Left colon (tissue), 2 donors: ENCODE data around the gene TNS3. TPM values are rescaled to one million over a fixed set of nuclear protein-coding genes. Genes with fewer than 3 reads are reported as not detected.
A peak's percentile ranks its signal among the peaks of the same experiment; 100 is the strongest.

ENCODE experiments used
- ATAC-seq: fragments of 200-7000 bp; cut with Tn5 transposase; one replicate; pipeline ENCODE4 v1.9.1; 2020; ENCODE audit warnings: mild to moderate bottlenecking, moderate library complexity
- DNase-seq, 2 donors: peaks; one replicate each; pipeline ENCODE4 v3.0.0-alpha.2; 2020
- intact Hi-C, 2 donors: fragments of 100-400 bp; cut with DNase I in 1 of 2; cut with micrococcal nuclease in 1 of 2; formaldehyde crosslinking; loops; one replicate each; pipeline versions ENCODE4 v1.11.2 to v1.14.0; 2022; cut with DNase I, micrococcal nuclease
- total RNA-seq, 2 donors: library from RNA; stranded (reverse); fragmentation: NEBNext Ultra II Directional; extraction: Animal tissue kit (Norgen Biotek cat#: 25700); gene quantifications; one replicate each; pipeline ENCODE4 v1.2.1, GENCODE V29; 2021
- donor health status: DM: no; HTN: no; CAD: no.
- donor health status: DM: yes; HTN: yes; CAD: no.

TNS3 gene
- total RNA-seq, 2 donors from 2014 or later, result 56.9 to 62.3 TPM

GRCh38 chr7:47329320-47329926 lies 252.5 kb downstream of the TNS3 start:
- no peak for DNase-seq
- ATAC-seq, result peak; percentile 14
- intact Hi-C loops, result no loop called here

GRCh38 chr7:47328392-47329319 lies 253.3 kb downstream of the TNS3 start:
- DNase-seq (no peak), ATAC-seq (peak; percentile 27)
- intact Hi-C loops, result no loop called here

- peak; percentile 86 for ATAC-seq
- peak; percentile 81 to 85 for DNase-seq
- intact Hi-C loops, result no loop called here
Observed at GRCh38 chr7:47327698-47328391, 254.1 kb downstream of the TNS3 start.

GRCh38 chr7:47327346-47327697 lies 254.6 kb downstream of the TNS3 start:
- ATAC-seq (no peak), DNase-seq (no peak)
- intact Hi-C loops, result no loop called here

GRCh38 chr7:47326808-47327207 lies 255.1 kb downstream of the TNS3 start:
- no peak for DNase-seq
- intact Hi-C loops, result no loop called here
- no peak for ATAC-seq

- peak; percentile 0 for ATAC-seq
- intact Hi-C loops, result no loop called here
- DNase-seq, result no peak
Observed at GRCh38 chr7:47326220-47326619, 255.7 kb downstream of the TNS3 start.

- no peak for DNase-seq
Observed at GRCh38 chr7:47325337-47325736, 256.6 kb downstream of the TNS3 start.

GRCh38 chr7:47323904-47324303 lies 258.0 kb downstream of the TNS3 start:
- intact Hi-C loops, result no loop called here
- DNase-seq (no peak), ATAC-seq (no peak)

More at GRCh38 chr7:47325337-47325736, 256.6 kb downstream of the TNS3 start:
- peak; percentile 45 for ATAC-seq
- intact Hi-C loops, result no loop called here

- intact Hi-C loops, result no loop called here
Observed at GRCh38 chr7:47322731-47323130, 259.2 kb downstream of the TNS3 start.

GRCh38 chr7:47320296-47320695 lies 261.6 kb downstream of the TNS3 start:
- no peak for DNase-seq
- no peak for ATAC-seq
- intact Hi-C loops, result no loop called here

More at GRCh38 chr7:47322731-47323130, 259.2 kb downstream of the TNS3 start:
- ATAC-seq (no peak), DNase-seq (no peak)

GRCh38 chr7:47318395-47319182 lies 263.3 kb downstream of the TNS3 start:
- DNase-seq, result no peak
- intact Hi-C loops, result no loop called here
- ATAC-seq, result no peak

- DNase-seq (no peak), ATAC-seq (no peak)
- intact Hi-C loops, result no loop called here
Observed at GRCh38 chr7:47317487-47317886, 264.4 kb downstream of the TNS3 start.

GRCh38 chr7:47314728-47315607 lies 266.9 kb downstream of the TNS3 start:
- DNase-seq (no peak), ATAC-seq (peak; percentile 21)
- intact Hi-C loops, result no loop called here

- intact Hi-C loops, result no loop called here
- ATAC-seq (peak; percentile 6), DNase-seq (no peak)
Observed at GRCh38 chr7:47314248-47314647, 267.7 kb downstream of the TNS3 start.

- ATAC-seq (no peak), DNase-seq (no peak)
- intact Hi-C loops, result no loop called here
Observed at GRCh38 chr7:47313564-47313963, 268.3 kb downstream of the TNS3 start.

- ATAC-seq (no peak), DNase-seq (no peak)
- intact Hi-C loops, result no loop called here
Observed at GRCh38 chr7:47311891-47312290, 270.0 kb downstream of the TNS3 start.

- ATAC-seq (no peak), DNase-seq (no peak)
- intact Hi-C loops, result no loop called here
Observed at GRCh38 chr7:47310020-47310419, 271.9 kb downstream of the TNS3 start.

GRCh38 chr7:47308808-47309207 lies 273.1 kb downstream of the TNS3 start:
- DNase-seq (no peak), ATAC-seq (no peak)
- intact Hi-C loops, result no loop called here
